Endothelial cell (in vitro differentiated cells): ENCODE results near the gene CYP2A6. TPM values are rescaled to one million over a fixed set of nuclear protein-coding genes. Genes with fewer than 3 reads are reported as not detected.

Experiments
- DNase-seq: peaks from one replicate; pipeline ENCODE4 v3.0.0; 2021; ENCODE audit warnings: low spot score
- H3K27ac Mint-ChIP-seq: one replicate; pipeline ENCODE4 v1.8.0; 2021; ENCODE audit warnings: mixed read lengths, inconsistent platforms; ENCODE audit not compliant: unreplicated experiment
- H3K27me3 Mint-ChIP-seq: one replicate; pipeline ENCODE4 v1.8.0; 2021; ENCODE audit warnings: mild to moderate bottlenecking, moderate library complexity, mixed read lengths, inconsistent platforms; ENCODE audit not compliant: unreplicated experiment
- H3K36me3 Mint-ChIP-seq: one replicate; pipeline ENCODE4 v1.8.0; 2021; ENCODE audit warnings: mild to moderate bottlenecking, low read depth, mixed read lengths, inconsistent platforms; ENCODE audit not compliant: unreplicated experiment
- H3K4me1 Mint-ChIP-seq: one replicate; pipeline ENCODE4 v1.8.0; 2021; ENCODE audit warnings: mild to moderate bottlenecking, mixed read lengths, inconsistent platforms; ENCODE audit not compliant: unreplicated experiment
- H3K4me3 Mint-ChIP-seq: one replicate; pipeline ENCODE4 v1.8.0; 2021; ENCODE audit warnings: mild to moderate bottlenecking, mixed read lengths, inconsistent platforms; ENCODE audit not compliant: unreplicated experiment
- H3K9me3 Mint-ChIP-seq: one replicate; pipeline ENCODE4 v1.8.0; 2021; ENCODE audit warnings: mixed read lengths, inconsistent platforms; ENCODE audit not compliant: unreplicated experiment
- total RNA-seq: library from RNA; stranded (reverse); fragmentation: NEBNext Ultra II Directional; extraction: Animal tissue kit (Norgen Biotek cat#: 25700); gene quantifications from one replicate; pipeline ENCODE4 v1.2.1, GENCODE V29; 2021; ENCODE audit not compliant: unreplicated experiment
- TF ChIP-seq, protein P1 (sequence below): fragments of 200-600 bp; sonication (generic); IDR thresholded peaks from one replicate; pipeline ENCODE4 v1.5.0; 2021; ENCODE audit warnings: antibody characterized with exemption; ENCODE audit not compliant: unreplicated experiment

CYP2A6 gene
- total RNA-seq, 1 donor from 2014 or later = not detected

DNA sequence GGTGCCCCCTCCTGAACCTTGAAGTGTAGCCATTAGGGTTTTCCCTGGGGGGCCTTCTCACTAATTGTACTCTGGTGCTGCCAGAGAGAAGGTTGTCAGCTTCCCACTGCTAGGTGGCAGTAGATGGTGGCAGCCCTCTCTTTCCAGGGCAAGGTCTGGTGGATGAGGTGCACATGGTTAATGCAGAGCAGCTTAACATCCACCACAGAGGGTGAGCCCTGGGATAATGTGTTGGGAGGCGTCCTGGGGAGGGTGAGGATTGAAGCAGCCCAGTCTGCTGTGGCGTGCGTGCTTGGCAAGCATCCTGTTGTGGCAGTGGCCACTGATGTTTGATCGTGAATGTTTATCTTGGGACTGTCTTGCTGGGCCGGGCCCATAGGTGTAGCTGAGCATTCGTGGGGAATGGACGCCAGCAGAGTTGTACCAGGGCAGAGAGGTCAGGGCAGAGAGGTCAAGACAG is 45.4 kb downstream of the CYP2A6 start:
- no peak for DNase-seq
- Mint-ChIP-seq H3K36me3 (peaks cover 31% of the 10 kb centered on the region), H3K27ac (no peak overlapping the region), H3K4me3 (peak overlapping the region; percentile 52), H3K4me1 (peaks cover 79% of the 10 kb centered on the region), H3K27me3 (peaks cover 19% of the 10 kb centered on the region), H3K9me3 (no peaks in the 10 kb centered on the region)
- TF ChIP-seq, protein P1, sequence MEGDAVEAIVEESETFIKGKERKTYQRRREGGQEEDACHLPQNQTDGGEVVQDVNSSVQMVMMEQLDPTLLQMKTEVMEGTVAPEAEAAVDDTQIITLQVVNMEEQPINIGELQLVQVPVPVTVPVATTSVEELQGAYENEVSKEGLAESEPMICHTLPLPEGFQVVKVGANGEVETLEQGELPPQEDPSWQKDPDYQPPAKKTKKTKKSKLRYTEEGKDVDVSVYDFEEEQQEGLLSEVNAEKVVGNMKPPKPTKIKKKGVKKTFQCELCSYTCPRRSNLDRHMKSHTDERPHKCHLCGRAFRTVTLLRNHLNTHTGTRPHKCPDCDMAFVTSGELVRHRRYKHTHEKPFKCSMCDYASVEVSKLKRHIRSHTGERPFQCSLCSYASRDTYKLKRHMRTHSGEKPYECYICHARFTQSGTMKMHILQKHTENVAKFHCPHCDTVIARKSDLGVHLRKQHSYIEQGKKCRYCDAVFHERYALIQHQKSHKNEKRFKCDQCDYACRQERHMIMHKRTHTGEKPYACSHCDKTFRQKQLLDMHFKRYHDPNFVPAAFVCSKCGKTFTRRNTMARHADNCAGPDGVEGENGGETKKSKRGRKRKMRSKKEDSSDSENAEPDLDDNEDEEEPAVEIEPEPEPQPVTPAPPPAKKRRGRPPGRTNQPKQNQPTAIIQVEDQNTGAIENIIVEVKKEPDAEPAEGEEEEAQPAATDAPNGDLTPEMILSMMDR = no peak

DNA sequence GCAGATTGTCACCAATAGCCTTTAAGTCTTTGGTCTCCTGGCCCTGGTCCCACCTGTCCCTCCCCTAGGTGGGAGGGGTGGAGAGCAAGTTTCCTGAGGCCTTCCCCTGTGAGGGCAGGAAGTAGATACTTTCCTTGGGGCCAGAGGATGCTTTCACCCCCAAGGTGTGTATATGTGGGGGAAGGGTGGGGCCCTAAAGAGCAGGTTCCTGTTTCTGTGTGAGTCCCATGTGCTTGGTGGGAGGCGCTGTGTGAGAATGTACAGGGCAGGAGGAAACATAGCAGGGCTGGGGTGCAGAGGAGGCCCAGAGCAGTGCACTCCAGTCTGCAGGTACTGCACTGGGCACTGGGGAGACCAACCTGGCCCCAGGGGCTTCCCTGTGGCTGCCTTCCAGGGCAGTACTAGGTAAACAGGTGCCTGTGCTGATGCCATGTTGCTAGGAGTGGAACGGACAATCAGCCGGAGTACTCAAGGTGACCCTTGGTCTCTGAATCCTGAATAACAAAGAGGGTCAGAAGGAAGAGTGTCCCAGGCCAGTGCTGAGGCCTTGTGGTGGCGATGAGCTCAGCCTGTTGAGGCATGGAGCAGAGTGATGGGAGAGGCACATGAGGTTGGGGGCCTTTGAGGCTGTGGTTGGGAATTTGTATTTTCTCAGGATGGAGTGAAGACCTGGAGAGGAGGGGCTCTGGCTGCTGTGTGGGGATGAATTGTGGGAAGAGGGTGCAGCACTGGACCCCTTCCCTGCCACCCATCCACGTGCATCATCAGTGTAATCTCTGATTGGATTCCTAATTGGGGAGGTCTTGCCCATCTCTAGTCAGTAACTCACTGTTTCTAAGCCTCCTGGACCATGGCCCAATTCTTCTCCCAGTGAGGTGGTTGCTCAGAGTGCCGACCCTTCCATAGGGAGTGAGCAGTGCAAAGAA is 46.1 kb downstream of the CYP2A6 start:
- no peak for DNase-seq
- no peaks in the 10 kb centered on the region for H3K9me3 Mint-ChIP-seq
- peaks cover 19% of the 10 kb centered on the region for H3K27me3 Mint-ChIP-seq
- H3K4me3 Mint-ChIP-seq = peak overlapping the region; percentile 52
- H3K27ac Mint-ChIP-seq = peak overlapping the region; percentile 85
- peaks cover 78% of the 10 kb centered on the region for H3K4me1 Mint-ChIP-seq
- H3K36me3 Mint-ChIP-seq = peaks cover 32% of the 10 kb centered on the region
- TF ChIP-seq, protein P1 = no peak

DNA sequence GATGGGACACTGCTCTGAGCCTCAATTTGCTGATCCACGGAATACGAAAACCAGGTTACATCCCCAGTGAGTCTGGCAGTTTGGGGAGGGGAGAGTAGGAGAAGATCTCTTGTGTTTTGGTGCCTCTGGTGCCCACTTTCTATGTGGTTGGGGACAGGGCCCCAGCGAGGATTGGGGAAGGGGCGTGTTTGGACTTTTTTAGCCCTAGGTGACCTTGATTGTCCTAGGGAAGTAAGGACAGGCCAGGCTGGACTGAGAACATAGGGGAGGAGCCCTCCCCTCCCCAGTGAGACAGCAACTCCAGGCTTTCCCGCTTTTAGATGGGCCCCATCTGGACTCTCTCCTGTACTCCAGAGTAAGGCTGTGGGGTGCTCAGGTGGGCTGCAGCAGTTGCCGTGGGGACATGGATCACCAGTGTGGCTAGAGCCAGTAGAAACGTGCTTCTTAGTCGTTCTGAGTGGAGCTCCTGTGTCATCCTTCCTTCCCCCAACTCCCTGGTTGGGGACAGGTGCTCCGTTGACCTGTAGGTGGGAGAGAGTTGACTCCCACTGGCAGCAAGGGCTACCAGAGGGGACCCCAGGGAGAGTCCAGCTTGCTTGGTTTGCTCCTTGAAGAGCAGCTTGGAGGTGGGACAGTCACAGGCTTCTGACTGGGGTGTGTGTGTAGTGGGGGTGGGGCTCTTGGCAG is 46.9 kb downstream of the CYP2A6 start:
- TF ChIP-seq, protein P1 = no peak
- DNase-seq = no peak
- Mint-ChIP-seq H3K27me3 (peaks cover 17% of the 10 kb centered on the region), H3K27ac (peak overlapping the region; percentile 85), H3K4me1 (peaks cover 77% of the 10 kb centered on the region), H3K9me3 (no peaks in the 10 kb centered on the region), H3K4me3 (peak overlapping the region; percentile 68), H3K36me3 (peaks cover 32% of the 10 kb centered on the region)

DNA sequence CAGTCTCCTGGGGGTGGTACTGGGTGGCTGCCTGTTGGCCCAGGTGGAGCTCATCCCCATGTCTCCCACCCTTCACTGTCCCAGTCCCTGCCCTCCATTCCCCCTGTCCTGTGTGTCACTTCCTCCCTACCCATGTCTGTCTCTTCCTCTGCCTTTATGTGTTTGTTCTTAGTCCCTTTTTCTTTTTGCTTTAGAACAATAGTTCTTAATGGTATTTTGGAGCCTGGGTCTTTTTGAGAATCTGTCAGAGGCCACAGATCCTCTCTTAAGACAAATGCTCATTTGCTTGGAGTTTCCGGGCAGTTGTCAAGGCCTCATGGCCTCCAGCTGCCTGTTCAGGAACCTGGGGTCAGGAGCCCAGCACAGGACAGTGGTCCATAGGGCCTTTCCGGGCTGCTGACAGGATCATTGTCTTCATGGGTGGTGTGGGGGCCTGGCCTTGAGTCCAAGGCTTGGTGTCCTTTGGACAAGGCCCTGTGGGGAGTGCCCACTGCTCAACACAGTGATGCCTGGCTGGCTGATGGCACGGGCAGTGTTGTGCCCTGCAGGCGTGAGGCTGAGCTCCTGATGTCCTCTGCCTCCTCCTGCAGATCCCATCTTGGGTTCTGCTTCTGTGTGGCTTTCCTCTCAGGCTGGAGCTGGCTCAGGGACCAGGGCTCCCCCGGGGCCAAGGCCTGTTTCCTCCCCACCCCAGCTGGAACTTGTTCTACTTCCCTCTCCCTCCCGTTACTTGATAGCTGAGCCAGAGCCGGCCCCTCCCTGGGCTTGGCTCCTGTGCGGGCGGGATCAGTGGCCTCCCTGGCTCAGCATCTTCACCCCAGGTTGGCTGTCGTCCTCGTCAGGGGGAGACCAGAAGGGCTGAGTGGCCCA is 47.7 kb downstream of the CYP2A6 start:
- Mint-ChIP-seq H3K4me1 (peaks cover 75% of the 10 kb centered on the region), H3K36me3 (peaks cover 32% of the 10 kb centered on the region), H3K9me3 (no peaks in the 10 kb centered on the region), H3K27ac (peak overlapping the region; percentile 77), H3K4me3 (peak overlapping the region; percentile 68), H3K27me3 (peaks cover 16% of the 10 kb centered on the region)
- no peak for DNase-seq
- TF ChIP-seq, protein P1 = no peak
